GM19023 (cell line): ENCODE measurements around the gene PRSS1.
"Not testable (repeated sequence)": the region's sequence is repeated elsewhere in the genome, so short reads cannot be mapped to it uniquely, and the experiment has no call there.

Experiments
- ATAC-seq: cut with Tn5 transposase; IDR thresholded peaks from one replicate; pipeline ENCODE4 v1.9.1; 2021; ENCODE audit warnings: mild to moderate bottlenecking, moderate library complexity; ENCODE audit not compliant: unreplicated experiment

PRSS1 gene

DNA sequence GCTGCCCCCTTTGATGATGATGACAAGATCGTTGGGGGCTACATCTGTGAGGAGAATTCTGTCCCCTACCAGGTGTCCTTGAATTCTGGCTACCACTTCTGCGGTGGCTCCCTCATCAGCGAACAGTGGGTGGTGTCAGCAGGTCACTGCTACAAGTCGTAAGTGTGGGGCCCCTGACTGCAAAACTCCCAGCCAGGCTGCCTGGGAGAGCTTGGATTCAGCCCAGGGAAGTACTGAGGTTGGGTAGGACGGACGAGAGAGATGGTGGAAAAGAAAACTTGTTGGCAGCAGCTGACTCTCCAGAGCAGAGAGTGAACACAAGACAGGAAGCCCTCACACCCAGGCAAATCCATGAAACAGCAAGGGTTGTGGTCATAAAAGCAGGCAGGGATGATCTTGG lies 22.8 kb downstream of the PRSS1 start:
- no peak for ATAC-seq

GRCh38 chr7:142772673-142773072 lies 23.4 kb downstream of the PRSS1 start:
- ATAC-seq, result no peak

DNA sequence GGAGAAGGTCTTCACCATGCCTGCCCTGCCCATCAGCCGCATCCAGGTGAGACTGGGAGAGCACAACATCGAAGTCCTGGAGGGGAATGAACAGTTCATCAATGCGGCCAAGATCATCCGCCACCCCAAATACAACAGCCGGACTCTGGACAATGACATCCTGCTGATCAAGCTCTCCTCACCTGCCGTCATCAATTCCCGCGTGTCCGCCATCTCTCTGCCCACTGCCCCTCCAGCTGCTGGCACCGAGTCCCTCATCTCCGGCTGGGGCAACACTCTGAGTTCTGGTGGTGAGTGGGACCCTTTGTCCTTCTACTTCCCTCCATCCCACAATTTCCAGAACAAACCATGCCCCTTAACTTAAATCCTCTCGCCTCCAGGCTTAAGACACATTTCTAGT lies 24.0 kb downstream of the PRSS1 start:
- no peak for ATAC-seq

DNA sequence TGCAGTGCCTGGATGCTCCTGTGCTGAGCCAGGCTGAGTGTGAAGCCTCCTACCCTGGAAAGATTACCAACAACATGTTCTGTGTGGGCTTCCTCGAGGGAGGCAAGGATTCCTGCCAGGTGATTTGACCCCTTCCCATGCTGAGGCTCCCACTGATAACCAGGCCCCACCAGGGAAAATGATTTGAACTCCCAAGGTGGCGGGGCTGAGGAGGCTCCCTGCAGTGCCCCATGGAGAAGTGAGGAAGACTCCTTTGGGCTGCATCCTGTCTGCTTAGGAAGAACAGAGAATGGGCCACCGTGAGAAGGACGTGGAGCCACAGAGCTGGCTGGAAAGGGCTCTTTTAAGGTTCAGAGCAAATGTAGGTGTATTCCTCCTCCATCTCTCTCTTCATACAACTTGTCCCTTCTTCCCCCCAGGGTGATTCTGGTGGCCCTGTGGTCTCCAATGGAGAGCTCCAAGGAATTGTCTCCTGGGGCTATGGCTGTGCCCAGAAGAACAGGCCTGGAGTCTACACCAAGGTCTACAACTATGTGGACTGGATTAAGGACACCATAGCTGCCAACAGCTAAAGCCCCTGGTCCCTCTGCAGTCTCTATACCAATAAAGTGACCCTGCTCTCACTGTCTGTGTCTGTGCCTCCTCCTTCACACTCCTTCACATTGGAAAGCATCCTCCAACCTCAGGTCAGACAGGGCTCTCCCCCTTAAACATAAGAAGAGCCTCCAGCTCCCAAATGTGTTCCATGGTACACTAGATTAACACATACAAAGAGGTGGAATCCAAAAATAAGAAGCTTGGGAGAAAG lies 24.9 kb downstream of the PRSS1 start:
- ATAC-seq, result no peak

GRCh38 chr7:142774826-142775225 lies 25.6 kb downstream of the PRSS1 start:
- no peak for ATAC-seq

DNA sequence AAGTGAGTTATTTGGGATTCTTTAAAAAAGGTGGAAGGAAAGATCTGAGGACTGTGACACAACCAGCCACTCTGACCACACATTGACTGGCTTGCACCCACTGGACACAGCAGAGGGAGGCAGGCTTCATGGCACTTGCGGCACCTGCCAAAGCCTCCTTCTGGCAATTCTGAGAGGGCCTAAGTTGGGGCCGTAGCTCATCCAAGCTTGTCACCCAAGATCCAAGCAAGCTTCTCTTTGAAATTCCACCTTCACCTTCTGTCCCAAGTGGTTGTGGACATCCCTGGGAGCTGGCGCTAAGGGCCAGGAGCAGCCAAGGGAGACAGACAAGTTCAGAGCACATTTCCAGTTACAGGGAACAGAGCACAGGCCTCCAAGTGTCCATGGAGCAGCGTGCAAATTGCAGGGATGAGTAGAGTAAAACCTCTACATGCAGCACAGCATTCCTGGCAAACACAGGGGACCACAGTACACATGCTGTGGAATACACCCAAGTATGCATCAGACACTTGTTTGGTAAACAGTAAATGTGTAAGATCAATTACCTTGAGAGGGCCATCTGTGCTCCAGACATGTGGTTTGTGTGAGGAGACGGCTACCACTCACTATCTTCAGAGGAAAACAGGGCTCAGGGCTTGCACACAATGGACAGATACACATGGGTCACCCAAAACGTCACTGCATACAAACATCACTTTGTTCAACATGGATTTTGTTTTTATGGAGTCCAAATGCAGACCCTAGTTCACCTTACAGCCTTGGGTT lies 26.3 kb downstream of the PRSS1 start:
- ATAC-seq, result not testable (repeated sequence)

DNA sequence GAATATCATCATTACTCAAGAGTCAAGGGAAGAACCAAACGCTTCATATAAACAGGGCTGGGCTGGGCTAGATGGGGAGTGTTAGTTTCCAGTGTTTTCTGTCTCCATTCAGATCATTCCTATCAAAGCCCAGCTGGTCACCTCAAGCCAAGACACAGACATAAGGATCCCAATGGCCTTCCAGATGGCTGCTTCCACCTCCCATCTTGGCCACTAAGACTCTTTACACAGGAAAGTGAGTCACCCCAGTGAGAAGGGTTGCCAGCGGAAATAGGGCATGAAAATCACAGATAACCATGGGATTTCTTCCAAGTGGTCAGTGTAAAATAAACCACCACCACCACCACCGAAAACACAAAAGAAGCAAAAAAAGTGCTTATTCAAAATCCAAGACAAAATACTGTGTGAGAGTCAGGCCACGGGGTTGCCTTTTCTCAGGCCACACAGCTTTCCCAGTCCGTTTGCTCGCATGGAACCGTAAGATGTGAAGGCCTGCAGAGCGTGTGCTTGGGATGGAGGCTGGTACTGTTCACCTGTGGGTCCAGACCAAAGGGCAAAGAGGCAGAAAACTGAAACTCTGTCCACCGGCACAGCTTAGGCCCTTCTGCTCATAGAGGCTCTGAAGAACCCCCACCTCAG lies 27.1 kb downstream of the PRSS1 start:
- ATAC-seq, result no peak

DNA sequence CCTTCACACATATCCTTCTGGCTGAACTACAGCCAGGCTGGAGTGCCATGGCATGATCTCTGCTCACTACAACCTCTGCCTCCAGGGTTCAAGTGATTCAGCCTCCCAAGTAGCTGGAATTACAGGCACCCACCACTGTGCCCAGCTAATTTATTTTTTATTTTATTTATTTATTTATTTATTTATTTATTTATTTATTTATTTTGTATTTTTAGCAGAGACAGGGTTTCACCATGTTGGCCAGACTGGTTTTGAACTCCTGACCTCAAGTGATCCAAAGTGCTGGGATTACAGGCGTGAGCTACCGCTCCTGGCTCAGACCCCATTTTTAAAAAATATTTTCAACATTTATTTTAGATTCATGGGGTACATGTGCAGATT lies 27.6 kb downstream of the PRSS1 start:
- ATAC-seq, result not testable (repeated sequence)

- no peak for ATAC-seq
Measured at GRCh38 chr7:142777318-142777717, 28.0 kb downstream of the PRSS1 start.

DNA sequence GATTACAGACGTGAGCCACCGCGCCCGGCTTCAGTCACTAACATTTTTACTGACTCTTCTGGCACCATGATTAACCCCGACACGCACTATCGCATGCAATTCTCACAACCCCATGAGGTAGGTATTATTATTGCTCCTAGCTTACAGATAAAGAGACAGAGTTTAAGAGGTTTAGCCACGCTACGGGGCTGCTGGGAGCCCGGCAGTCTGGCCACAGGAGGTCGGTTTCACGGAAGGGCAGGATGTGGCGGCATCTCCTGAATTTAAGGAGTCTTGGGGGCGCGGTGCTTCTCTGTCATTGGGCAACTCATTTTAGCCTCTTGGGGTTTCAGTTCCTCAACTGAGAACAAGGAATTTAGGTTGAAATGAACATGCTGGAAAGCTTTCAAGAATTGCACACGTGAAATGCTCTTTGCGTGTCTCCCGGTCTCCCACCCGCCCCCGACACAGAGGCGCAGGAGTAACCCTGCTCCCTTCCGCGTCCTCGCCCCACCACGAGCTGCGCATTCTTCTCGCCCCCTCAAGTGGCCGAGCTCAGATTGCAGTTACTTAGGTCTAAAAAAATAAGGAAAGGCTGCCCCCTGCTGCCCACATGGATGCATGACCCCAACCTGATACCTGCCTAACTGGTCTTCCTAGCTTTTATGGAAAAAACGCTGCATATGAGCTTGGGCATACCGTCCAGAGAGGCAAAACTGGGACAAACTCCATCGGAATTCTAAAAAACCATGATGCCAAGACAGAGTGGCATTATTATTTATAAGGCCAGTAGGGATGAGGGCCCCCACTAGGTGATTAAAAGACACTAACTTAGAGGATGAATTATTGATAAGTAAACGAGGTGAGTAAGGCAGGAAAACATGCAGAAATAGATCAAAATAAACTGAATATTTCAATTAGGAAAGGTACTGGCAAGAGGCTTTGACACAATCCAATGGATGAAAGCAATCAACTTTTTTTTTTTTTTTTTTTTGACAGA lies 33.9 kb downstream of the PRSS1 start:
- peak; percentile 95 for ATAC-seq

DNA sequence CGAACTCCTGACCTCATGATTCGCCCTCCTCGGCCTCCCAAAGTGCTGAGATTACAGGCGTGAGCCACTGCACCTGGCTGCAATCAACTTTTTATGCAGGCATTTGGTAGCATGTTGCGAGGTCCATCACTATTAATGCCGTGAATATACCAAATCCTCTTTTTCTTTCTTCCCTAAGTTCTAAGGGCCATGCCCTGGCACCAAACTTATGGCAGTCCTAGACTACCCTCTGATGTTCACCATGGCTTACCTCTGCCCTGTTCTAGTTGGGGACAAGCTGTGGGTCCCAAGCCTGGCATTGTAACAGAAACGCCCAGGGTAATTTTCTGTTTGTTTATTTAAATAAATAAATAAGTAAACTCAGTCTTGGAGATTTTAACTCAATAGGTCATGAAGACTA lies 34.8 kb downstream of the PRSS1 start:
- no peak for ATAC-seq

DNA sequence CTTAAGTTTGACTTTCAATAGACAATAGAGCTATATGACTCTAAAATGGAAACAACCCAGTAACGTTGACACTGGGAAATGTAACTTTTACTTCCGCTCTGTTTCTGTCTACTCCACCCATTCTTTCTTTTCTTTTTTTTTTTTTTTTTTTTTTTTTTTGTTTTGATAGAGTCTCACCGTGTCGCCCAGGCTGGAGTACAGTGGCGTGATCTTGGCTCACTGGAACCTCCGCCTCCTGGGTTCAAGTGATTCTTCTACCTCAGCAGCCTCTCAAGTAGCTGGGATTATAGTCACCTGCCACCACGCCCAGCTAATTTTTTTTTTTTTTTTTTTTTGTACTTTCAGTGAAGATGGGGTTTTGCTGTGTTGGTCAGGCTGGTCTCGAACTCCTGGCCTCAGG lies 35.4 kb downstream of the PRSS1 start:
- ATAC-seq, result no peak

DNA sequence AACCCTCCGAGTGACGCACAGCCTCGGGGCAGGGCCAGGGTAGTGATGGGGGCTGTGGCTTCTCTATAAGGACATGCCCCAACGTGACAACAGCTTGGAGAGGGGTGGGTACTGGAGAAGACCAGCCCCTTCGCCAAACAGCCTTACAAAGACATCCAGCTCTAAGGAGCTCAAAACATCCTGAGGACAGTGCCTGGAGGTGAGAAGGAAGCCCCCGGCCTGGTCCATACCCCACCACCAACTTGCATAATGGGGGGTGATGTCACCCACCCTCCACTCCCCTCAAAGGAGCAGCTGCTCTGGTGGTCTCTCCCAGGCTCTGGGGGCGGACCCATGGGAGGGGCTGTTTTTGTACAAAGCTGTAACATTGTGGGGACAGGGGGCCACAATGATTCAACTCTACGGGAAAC lies 36.6 kb downstream of the PRSS1 start:
- ATAC-seq, result no peak

- ATAC-seq, result no peak
Measured at GRCh38 chr7:142787034-142787768, 37.9 kb downstream of the PRSS1 start.

DNA sequence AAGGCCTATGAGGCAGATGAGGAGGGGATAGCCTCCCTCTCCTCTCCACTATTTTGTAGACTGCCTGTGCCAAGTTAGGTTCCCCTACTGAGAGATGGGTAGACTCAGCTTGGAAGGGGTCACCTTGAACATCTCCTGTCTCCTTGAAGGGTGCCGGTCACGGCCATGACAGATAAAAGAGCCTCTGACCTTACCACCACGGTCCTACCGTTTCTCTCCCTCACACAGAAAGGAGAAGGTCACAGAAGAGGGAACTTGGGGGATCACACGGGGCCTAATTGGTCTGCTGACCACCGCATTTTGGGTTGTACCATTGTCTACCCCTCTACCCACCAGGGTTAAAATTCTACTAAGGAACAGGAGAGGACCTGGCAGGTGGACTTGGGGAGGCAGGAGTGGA lies 38.5 kb downstream of the PRSS1 start:
- no peak for ATAC-seq

GRCh38 chr7:142788303-142789289 lies 39.3 kb downstream of the PRSS1 start:
- ATAC-seq, result no peak

DNA sequence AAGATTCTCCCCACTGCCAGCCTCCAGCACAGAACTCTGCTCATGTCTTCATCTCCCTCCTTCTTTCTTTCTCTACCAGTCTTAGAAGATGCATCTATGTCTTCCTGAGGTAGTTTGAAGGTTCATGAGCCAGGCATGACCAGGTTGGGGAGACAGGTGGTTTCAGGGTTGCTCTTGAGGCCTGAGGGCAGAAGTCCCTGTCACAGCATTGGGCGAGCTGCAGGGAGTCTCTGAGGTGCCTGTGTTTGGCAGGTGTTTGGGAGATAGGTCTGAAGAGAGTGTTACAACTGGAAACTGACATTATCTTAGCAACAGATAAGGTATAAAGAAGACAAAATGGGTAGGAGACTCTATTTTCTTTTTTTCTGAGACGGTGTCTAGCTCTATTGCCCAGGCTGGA lies 40.2 kb downstream of the PRSS1 start:
- no peak for ATAC-seq

DNA sequence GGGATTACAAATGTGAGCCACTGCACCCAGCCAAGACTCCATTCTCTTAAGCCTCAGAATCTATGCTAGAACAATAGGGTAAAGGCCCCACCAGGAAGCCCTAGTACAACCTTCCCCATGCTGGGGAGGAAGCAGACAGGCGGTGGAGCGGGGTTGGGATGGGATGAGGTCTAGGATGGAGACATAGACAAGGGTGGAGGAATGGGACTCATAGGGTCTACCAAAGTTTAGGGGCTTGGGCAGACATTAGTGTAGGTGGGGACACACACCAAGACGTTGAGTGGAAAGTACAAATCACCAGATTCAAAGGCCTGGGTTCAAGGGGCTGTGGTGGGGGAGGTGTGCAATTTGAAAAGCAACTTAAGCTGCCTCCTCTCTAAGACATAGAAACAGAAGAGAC lies 40.8 kb downstream of the PRSS1 start:
- no peak for ATAC-seq

GRCh38 chr7:142790555-142790954 lies 41.3 kb downstream of the PRSS1 start:
- no peak for ATAC-seq
